NCI-H1048 (cell line): ENCODE data around the gene LRRC58.
A peak's percentile ranks its signal among the peaks of the same experiment; 100 is the strongest.
"Not testable (repeated sequence)": the region's sequence is repeated elsewhere in the genome, so short reads cannot be mapped to it uniquely, and the experiment has no call there.

Experiments
- DNase-seq: peaks from one replicate; lab custom pipeline; 2025; lab: John Stamatoyannopoulos, UW

LRRC58 gene

GRCh38 chr3:120348991-120349854 is at the start of gene LRRC58:
Gene LRRC58, minus strand, starts transcription at chr3:120349354. Its CDS starts 111 bp downstream, at chr3:120349243.
- DNase-seq, result peak; percentile 94

DNA sequence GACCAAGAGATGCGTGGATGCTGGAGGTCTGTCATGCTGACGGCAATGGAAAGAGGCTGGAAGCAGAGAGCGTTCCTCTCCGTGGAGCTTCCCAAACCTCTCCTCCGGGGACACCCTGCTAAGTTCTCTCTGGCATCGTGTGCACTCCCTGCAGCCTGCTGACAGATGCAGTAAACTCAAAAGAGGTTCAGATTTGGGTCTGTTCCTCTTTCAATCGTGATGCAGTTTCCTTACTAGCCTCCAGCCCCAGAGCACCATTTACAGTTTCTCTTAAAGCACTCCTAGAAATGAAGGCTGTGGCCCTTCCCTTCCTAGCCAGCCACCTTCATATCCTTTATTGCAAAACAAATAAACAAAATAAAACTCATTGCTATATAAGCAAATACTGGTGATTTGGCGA is 47.3 kb upstream of the LRRC58 start:
- no peak for DNase-seq

DNA sequence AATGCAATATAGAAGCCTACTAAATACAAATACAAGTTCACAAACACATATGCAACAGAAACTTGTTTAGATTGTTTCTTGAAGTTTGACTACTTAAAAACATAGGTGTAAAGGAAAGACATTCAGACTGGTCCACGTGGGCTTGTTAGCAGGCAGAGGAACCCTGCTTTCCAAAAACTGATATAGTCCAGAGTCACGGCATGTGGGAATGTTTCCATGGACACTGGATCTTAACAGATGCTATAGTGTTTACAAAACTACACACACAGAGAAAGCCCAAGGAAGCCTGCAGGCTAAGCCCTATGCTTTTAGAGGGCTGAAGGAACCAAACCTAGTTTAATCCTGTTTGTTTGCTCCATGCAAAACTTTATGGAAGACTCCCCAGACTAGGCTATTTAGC is 45.2 kb upstream of the LRRC58 start:
- no peak for DNase-seq

- DNase-seq, result no peak
Observed at GRCh38 chr3:120393761-120394160, 44.6 kb upstream of the LRRC58 start.

DNA sequence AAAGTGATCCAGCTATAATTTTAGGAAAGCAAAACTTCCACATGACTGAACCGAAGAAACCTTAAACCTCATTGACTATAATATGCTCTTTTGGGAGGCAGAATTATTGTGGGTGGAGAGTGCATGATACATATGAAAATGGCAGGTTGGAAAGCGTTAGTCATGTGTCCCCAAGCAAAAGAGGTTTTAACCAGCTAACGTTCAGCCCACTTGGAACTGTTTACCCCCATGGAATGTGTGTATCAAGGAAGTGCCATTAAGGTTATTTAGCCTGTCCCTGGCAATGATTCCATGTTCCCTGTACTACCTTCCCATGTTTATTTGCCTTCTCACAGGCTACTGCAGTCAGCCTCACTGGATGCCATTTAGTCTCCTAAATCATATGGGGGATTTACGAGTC is 44.1 kb upstream of the LRRC58 start:
- DNase-seq, result no peak

- DNase-seq, result no peak
Observed at GRCh38 chr3:120382941-120383447, 33.8 kb upstream of the LRRC58 start.

DNA sequence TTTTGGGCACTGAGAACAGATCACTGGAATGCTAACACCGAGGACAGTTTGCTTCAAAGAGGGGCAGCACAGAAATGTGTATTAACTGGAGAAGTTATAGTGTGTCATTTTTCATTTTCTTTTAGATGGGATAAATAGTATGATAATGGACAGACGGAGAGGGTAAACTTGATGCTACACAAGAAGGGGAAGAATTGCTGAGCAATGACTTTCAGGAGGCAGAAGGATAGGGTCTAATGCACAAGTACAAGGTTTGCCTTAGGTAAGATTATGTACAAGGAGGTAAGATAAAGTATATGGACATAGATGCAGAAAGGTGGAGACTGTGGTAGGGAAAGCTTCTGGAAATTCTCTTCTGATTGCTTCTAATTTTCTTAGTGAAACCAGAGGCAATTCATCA is 32.3 kb upstream of the LRRC58 start:
- DNase-seq, result no peak

DNA sequence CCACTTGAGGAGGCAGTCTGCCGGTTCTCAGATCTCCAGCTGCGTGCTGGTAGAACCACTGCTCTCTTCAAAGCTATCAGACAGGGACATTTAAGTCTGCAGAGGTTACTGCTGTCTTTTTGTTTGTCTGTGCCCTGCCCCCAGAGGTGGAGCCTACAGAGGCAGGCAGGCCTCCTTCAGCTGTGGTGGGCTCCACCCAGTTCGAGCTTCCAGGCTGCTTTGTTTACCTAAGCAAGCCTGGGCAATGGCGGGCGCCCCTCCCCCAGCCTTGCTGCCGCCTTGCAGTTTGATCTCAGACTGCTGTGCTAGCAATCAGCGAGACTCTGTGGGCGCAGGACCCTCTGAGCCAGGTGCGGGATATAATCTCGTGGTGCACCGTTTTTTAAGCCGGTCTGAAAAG is 28.8 kb upstream of the LRRC58 start:
- not testable (repeated sequence) for DNase-seq

- no peak for DNase-seq
Observed at GRCh38 chr3:120370463-120370862, 21.3 kb upstream of the LRRC58 start.

- no peak for DNase-seq
Observed at GRCh38 chr3:120369037-120369467, 19.9 kb upstream of the LRRC58 start.

- DNase-seq, result no peak
Observed at GRCh38 chr3:120368172-120368571, 19.0 kb upstream of the LRRC58 start.

DNA sequence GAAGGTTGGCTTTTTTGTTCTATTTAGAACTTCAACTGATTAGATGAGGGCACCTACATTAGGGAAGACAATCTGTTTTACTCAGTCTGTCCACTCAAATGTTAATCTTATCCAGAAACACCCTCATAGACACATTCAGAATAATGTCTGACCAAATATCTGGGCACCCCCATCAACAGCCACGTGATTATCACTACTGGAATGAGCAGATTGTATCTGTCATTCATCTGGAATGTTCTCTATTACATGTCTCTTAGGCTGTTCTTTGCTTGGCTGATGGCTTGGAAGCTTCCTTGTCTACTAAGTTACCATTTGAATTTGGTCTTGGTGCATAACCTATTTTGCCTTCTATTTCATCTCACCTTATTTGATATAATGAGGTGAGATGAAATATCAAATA is 15.7 kb upstream of the LRRC58 start:
- no peak for DNase-seq

GRCh38 chr3:120364101-120364500 is 14.9 kb upstream of the LRRC58 start:
- DNase-seq, result no peak

- no peak for DNase-seq
Observed at GRCh38 chr3:120357807-120358206, 8.7 kb upstream of the LRRC58 start.

DNA sequence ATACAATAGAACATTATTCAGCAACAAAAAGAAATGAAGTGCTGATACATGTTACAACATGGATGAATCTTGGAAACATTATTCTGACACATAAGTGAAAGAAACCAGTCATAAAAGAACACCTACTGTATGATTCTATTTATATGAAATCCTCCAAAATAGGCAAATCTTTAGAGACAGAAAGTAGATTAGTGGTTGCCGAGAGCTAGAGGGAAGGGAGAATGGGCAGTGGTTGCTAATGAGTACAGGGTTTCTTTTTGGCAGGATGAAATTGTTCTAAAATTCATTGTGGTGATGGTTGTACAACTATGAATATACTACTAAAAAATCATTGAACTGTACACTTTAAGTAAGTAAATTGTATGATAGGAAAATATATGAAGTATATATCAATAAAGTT is 6.3 kb upstream of the LRRC58 start:
- DNase-seq, result no peak

DNA sequence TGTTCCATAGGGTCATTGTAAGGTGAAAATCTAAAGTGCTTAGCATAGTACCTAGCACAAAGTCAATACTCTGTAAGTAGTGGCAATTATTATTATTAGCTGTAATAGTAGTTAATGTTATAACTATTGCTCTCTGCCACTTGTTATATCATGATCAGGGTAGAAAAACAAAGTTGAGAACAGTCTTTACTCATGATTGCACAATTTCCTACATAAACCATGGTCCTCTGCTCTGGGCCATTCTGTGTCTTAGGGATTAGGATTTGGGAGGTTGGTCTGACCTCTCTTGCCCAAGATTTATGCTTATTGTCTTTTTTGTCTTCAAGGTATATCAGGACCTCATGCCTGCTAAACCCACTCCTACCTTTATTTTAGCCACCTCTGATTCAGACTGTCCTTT is 4.3 kb upstream of the LRRC58 start:
- no peak for DNase-seq

DNA sequence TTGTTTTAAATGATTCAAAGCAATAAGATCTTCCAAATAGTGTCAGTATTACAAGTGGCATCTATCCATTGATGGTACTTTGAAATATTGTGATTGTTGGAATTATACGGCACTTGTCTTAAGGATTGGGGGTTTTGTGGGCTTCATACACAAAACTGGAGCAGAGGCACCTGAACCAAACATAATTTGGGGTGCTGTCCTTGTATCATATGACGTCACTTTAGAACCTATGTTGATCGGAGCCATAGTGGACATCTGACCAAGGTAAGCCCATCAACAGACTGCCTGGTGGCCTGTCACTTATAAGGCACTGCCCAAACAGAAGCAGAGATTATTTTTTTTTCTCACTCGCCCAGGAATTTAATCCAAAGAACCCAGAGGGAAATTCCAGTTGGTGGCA is 2.9 kb upstream of the LRRC58 start:
- no peak for DNase-seq

DNA sequence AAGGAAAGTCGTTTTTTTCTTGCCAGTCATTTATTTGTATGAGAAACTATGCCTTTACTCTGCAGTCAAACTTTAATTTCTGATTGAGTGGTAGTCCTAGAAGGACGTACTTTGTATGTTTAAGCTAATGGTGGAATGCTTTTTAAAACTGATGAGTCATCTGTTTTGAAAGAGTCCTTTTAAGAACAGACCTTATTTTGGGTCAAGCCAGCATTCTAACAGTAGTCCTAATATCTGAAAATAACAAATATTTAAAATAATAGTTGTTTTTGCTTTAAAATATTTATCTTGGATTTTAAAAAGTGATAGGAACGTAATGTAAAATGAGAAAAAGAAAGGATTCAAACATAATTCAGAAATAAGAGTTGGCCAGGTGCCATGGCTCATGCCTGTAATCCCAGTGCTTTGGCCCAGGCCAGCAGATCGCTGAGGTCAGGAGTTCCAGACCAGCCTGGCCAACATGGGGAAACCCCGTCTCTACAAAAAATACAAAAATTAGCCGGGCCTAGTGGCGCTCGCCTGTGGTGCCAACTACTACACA is 1.3 kb upstream of the LRRC58 start:
- DNase-seq, result no peak

DNA sequence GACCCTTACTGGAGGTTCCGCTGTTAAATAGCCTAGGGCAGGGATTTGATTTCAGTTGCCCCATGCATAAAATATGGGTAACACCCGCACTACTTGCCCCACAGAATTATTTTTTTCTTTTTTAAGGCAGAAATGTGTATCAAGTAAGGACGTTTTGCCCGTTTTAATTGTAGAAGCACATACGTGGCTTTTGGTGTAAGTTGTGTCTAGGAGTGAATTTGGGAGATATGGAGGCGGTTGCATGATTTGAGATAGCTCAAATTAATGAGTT is 636 bp upstream of the LRRC58 start:
- no peak for DNase-seq

DNA sequence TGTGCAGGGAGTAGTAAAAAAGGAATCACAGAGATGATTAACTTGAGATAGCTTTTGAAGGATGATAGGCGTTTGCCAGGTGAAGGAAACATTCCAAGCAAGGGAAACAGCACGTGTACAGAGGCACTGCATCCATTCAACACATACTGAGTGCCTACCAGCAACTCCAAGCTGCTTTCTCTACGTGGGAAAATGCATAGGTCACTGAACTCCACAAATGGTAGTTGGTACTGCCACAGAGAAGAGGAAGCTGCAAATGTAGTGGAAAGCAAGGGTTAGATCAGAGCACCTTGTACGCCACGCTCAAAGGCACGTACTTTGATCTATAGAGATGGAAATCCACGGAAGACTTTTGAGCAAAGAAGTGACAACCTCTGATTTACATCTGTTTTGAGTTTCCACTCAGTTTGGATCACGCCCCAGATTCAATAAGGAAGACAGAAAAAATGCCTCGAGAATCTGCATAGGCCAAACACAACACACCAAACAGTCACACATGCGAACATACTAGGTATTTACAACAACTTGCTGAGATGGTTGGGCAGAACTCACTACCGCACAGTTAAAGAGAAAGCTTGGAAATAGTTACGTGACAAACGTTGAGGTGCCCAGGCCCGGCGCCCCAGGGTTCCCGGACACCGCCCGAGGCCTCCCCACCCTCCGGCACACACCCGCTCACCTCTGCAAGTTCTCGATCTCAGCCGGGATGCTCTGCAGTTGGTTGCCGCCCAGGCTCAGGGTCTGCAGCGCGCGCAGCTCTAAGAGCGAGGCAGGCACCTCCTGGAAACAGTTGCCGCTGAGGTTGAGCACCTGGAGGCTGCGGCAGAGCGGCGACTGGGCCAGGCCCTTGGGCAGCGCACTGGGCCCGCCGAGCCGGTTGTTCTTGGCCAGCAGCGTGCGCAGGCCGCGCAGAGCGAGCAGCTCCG is 826 bp downstream of the LRRC58 start:
- DNase-seq, result no peak

DNA sequence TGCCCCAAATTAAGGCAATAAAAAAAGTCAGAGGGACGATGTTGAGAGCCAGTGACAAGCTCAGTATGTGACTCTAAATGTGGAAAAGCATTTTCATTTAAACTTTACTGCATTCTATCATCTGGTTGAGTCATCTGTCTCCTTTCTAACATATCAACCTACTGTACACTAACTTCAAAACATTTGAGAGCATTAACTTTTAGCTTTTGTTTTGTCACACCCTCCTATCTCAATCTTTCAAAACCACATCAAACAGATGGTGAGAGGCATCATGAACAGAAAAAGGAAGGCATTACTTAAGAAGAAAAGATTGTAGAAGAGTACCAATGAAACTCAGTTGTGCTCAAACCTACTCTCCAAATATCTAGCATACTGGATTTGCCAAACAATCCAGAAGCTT is 4.8 kb downstream of the LRRC58 start:
- DNase-seq, result no peak

GRCh38 chr3:120341658-120342346 is 7.4 kb downstream of the LRRC58 start:
- no peak for DNase-seq
